Amniotic stem cell (primary cell): Measurements from ENCODE around the gene FMN2.
"Not testable (repeated sequence)": the region's sequence is repeated elsewhere in the genome, so short reads cannot be mapped to it uniquely, and the experiment has no call there.

Source experiments
- DNase-seq: peaks from one replicate; lab custom pipeline; 2025; lab: John Stamatoyannopoulos, UW

FMN2 gene

DNA sequence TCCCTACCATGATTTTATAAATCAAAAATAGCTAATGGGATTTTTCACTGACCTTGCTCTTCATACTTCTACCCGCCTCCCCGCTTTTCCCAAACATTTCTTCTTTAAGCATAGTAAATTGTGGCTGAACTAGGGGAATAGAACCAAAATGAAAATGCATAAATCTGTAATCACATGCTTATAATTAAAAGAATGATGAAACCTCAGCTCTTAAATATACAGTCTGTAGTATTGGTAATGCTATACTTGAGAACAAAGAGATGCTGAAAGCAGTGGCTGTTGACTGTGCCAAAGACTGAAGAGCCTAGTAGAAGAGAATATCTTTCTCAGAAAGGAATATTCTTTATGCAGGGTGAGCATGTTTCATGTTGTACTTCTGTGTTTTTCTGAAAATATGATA, 271.1 kb downstream of the FMN2 start:
- no peak for DNase-seq

DNA sequence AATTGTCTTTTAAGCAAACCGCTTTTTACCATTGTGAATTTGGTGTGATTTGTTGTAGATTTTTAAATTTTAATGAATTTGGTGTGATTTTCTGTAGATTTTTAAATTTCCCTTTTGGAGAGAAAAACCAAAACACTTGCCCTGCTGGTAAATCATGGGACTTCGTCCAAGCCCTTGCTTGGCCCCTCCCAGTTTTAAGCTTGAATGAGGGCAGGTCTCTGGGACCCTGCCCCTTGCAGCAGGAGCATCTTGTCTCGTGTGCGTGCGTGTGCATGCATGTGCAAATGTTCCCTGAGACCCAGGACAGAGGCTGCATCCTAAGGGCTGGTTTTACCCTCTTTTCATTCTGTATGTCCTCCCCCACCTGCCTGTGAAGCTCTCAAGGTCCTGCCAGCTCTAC, 271.6 kb downstream of the FMN2 start:
- DNase-seq = no peak

DNA sequence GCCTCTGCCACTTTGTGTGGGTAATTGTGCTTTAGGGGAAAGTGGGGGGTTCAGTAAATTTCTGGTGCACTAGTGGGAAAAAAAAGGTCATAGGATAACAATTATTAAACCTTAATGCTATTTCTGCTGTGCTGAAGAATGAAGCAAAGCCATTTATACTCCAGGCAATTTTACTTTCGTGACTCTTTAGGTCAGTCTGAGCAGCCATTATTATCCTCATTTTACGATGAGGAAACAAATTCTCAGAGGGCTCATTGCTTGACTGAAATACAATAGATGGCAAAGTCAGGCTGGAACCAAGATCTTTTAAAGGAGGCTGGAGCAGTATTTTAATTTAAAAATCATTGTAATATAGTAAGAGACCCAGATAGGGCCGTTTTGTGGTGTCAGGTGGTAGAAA, 272.2 kb downstream of the FMN2 start:
- DNase-seq = no peak

DNA sequence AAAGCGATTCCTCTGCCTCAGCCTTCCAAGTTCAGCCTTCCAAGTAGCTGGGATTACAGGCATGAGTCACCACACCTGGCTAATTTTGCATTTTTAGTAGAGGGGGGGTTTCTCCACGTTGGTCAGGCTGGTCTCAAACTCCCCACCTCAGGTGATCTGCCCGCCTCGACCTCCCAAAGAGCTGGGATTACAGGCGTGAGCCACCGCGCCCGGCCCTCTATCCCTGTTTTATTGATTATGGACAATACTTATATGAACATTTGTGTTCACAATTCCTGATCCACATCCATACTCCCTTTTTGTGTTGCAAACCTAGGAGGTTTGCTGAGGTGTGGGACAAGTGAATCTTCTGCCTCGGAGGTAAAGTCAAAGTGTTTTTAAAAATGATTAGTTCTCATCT, 275.0 kb downstream of the FMN2 start:
- no peak for DNase-seq

DNA sequence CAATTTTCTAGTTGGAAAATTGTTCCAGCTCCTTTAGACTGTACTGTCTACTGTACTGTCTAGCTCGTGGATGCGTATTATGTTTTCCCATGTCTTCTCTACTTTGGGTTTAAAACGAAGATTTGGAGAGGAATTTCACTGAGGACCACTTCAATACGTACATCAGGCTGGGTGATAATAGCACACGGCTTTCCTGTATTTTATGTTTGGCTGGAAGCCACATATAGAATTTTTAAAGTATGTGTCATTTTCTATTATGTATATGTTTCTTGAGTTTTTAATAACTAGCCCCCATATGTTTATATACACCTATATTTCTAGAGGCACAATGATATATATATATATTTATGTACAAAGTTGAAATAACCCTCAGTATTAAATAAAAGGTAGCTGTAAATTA, 293.9 kb downstream of the FMN2 start:
- no peak for DNase-seq

DNA sequence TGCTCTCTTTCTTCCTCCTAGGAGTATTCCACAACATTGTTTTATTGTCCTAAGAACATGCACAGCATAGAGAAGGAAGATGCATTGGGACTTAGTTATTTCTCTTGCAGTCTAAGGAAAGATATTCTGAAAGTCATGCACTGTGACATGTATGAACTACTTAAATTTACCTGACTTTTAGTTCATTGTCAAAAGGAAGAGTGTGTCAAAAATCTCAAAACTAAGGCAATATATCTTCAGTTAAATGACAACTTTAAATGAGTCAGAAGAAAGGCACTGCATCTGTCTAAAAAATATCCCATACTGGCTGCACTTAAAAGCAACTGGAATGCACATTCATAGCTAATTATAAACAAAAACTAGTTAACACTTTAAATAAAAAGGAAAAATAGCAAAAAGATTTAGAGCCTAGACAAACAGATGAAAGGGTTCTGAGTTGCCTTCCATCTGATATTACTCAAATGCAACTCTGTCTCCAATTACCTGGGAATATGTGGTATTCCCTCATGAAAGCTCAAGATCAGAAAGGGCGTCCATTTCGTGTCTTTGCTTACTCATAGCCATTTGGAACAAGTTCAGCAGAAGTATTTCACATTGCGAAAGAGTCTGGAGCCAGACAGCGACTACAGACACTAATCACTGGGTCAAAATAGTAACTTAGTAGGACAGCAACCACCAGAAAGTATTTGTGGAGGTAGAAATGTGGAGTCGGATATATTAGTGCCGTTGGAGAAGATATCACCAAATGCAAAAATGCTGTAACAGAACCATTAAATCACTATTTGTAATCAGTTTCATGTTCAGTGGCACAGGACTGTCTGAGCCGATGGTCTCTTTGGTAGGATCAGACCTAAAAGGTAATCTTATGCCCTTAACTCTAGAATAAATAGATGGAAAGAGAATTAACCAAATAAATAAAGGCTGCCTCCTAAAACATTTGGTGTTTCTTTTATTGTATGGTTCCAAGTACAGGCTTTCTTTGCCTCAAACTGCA, 294.6 kb downstream of the FMN2 start:
- DNase-seq = peak; percentile 53

DNA sequence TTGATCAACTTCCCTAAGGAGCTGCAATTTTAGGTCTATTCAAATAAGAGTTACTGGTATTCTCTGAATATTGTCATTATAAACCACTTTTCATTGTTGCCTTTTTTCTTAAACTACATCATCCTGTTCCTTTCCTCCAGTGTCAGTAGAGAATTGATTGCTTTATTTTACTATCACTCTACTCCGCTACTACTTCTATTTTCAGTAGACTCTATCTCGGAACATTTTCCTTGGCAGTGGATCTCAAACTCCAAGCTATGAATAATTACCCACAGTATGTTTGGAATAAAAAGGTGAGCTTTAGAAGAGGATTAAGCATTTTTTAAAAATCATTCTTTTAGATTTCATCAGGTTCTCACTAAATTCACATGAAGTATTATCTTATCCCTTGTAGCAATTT, 295.4 kb downstream of the FMN2 start:
- no peak for DNase-seq

DNA sequence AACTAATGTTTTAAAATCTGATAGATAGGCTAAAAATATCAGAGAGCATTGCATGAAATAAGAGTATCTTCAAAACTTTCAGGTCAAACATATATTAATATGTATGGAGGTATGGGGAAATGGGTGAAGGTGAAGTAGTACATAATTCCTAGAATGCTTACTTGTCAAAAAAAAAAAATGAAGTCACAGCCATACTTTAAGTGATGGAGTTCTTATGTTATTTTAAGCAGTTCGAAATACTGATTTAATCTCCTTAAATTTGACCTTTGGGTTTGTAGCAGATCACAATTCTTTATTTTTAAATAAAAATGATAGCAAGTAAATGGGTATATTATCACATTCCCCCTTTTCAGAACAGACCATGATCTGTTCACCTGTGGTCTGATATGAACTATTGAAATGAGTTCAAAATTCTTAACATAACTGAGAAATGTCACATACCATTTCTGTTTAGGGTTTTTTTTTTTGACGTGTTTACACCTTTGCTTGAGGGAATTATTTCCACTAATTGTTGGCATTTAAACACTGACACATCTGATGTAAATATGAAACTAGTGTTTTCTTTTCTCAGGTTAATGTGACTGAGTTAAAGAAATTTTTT, 300.1 kb downstream of the FMN2 start:
- no peak for DNase-seq

DNA sequence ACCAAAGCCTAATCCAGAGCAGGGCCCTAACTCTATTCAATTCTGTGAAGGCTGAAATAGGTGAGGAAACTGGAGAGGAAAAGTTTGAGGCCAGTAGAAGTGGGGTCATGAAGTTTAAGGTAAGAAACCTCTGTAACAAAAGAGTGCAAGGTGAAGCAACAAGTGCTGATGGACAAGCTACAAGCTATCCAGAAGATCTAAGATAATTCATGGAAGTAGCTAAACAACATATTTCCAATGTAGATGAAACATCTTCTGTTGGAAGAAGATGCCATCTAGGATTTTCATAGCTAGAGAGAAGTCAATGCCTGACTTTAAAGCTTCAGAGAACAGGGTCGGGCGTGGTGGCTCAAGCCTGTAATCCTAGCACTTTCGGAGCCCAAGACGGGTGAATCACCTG, 302.7 kb downstream of the FMN2 start:
- no peak for DNase-seq

DNA sequence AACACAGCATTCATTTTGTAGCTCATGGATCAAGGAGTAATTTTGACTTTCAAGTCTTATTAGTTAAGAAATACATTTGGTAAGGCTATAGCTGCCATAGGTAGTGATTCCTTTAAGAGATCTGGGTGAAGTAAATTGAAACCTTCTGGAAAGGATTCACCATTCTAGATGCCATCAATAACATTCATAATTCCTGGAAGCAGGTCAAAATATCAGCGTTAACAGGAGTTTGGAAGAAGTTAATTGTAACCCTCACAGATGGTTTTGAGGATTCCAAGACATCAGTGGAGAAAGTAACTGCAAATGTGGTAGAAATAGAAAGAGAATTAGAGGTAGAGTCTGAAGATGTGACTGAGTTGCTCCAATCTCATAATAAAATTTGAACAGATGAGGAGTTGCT, 303.7 kb downstream of the FMN2 start:
- DNase-seq = no peak

DNA sequence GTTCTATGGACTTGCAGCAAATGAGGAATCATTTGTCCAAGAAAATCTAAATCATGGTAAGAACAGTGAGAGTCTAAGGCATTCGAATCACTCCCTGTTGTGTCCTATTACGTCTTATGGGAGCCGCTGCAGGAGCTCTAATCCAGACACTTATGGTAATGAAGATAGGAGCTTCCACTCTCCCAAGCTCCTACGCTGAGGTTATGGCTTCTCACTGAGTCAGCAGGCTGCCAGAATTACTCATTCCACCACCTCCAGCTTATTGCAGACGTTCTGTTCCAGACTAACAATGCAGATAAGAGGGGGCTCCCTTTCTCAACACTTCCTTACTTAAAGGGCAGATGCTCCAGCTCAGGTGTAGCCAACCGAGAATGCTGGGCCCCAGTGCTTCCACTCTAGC, 307.7 kb downstream of the FMN2 start:
- DNase-seq = peak; percentile 62

DNA sequence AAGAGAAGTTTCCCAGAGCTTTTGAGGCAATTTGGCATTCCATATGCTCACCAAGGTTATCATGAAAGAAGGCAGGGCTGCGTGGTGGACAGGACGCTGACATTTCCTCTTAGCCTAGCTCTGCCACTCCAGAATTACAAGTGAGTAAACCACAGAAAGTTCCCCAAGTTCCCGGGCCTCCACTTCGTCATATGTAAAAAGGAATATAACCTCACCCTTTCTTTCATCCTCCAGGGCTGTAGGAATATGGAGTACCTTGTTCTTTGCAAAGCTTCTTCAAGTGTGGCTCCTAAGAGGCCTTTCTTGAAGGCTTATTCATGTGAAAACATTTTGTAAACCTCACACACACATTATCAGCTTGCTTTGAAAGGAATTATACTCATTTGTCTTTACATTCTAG, 310.0 kb downstream of the FMN2 start:
- no peak for DNase-seq

DNA sequence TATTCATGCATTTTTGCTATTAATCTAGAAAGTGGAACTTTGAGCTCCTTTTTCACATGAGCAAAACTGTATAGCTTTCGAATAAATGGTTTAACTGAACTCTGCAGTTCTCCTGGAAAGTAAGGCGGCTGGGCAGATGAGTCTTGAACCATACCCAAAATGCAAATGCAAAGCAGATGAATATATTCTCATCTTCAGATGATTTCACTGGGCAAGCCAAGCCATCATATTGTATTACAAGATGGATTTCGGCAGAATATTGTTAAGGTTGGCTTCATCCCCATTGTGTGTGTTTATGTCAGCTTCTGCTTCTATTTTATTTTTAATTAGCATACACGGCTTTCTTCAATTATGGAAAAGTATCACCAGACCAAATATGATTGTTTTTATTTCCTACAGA, 310.6 kb downstream of the FMN2 start:
- no peak for DNase-seq

DNA sequence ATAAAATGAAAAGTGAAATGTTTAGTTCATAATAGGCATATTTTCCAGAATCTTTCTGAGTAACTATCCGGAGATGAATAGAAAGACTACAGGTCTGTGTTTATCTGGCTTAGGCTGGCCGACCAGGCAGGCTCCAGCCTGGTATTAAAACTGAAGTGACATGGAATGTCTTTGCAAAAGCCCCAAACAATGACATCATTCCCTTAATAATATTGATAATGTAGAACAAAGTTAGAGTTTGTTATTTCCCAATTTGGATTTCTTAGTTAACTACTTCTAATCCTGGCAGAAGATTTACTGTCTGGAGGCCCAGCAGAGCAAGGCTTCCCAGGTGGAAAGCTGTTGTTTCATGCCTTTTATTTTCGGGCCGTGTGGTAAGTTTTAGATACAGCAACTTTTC, 312.6 kb downstream of the FMN2 start:
- DNase-seq = no peak

DNA sequence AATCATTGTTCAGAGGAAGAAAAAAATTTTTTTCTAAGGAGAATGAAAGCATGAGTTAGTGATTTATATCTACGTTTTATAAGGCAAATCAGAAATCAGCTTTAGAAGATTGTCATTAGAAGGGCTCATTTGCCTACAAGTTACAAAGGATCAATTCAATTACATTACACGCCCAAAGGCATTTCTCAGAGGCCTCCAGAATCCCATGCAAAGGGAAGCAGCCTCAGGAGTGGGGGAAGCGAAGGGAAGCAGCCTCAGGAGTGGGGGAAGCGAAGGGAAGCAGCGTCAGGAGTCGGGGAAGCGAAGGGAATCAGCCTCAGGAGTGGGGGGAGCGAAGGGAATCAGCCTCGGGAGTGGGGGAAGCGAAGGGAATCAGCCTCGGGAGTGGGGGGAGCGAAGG, 314.1 kb downstream of the FMN2 start:
- no peak for DNase-seq

DNA sequence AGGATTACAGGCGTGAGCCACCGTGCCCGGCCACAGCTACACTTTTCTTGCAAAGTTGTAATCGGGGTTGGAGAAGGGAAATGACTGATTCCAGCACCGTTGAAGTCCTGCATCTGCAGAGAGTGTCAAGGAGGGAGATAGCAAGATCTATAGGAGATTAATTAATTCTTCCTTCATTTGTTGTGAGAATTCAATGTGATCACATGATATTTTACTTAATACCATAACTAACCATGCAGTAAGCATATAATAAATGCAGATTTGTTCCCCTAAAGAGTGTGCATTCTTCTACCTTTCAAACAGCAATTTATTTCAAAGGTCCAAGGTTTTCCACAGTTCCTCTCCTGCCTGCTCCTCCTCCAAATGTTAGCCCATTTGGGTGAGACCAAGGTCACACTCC, 315.7 kb downstream of the FMN2 start:
- no peak for DNase-seq

DNA sequence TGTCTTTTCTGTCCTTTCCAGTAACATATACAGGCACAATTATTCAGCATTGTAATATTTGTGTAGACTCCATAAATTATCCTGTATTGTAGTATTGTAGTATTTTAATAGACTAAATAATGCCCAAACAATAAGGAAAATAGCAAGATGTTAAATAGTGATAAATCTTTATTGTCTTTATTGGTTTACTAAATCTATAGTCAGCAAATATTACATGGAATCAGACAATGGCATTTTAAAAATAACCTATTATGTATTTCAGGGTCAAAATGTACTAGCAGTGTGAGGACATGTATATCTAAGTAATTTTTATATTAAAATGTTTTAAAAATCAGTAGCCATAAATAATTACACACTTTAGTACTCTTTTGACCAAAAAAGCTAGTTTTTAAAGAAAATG, 317.9 kb downstream of the FMN2 start:
- DNase-seq = no peak

DNA sequence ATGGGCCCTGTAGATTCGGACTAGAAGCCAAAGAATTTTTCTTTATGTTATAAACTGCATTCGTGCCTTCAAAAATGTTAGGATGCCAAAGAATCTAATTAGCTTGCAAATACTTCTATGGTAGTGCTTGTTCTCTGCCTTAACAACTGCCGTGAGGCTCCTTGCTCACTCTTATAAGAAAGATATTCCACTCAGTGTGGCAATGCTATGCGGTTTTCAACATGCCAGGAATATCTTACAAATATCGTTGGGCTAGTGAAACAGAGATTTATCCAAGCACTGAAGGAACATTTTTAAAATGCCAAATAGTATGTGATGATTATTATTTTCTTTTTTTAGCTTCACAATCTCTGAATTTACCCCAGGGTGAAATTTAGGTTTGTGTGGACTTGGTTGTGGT, 322.0 kb downstream of the FMN2 start:
- no peak for DNase-seq

DNA sequence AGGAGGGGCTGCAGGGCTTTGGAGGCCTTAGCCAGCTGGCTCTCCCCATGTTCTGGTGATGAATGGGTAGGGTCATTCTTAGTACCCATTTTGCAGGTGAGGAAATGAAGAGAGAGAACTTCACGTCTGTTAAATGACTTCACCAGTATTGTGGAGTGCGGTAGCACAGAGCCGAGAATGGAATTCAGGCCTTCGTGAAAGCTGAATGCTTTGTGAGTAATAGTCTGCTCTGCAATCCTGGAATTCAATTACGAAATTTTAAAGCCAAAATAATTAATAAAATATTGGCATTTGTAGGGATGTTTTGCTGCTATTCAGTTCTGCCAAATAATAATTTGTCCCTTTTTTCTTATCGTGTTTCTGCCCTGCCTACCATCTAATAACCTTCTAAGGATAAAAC, 322.6 kb downstream of the FMN2 start:
- no peak for DNase-seq

DNA sequence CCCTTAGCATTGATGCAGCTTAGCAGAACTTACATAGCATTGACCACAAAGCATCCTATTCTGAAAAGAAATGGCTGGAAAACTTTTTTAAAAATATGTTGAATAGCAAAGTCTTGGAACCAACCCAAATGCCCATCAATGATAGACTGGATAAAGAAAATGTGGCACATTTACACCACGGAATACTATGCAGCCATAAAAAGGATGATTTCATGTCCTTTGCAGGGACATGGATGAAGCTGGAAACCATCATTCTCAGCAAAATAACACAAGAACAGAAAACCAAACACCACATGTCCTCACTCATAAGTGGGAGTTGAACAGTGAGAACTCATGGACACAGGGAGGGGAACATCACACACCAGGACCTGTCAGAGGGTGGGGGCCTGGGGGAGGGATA, 323.3 kb downstream of the FMN2 start:
- not testable (repeated sequence) for DNase-seq

DNA sequence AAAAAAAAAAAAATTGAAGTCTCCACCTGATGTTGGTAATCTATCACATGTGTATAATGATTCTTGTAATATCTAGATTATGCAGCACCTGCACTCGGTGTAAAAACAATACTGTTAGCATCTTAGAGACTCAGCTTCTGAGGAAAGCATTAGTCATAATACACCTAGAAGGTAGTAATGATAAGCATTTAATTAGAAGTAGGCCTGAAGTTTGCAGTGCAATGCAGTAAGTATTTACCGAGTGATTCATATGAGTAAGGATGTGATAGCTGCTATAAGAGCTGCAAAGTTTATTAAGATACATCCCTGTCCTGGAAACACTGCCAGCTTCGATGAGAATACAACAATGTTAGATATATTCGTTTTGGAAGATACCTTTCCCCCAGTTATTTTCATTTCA, 323.8 kb downstream of the FMN2 start:
- DNase-seq = no peak

DNA sequence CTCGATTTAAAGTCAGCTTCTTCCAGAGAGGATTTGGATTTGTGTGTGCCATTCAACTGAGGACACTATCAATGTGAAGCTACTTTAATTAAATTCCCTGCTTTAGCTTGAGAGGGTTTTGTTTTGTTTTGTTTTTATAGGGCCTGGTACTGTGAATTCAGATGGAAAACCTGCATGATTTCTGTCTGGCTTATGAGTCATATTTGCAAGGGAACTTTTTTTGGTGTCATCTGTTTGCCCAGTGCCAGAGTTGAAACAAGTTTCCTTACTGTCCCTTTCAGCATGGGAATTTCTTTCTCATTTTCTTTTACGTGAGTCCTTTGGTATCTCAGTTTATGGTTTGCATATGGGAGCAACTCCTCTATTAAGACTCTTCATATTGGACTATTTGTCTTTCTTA, 325.6 kb downstream of the FMN2 start:
- no peak for DNase-seq

DNA sequence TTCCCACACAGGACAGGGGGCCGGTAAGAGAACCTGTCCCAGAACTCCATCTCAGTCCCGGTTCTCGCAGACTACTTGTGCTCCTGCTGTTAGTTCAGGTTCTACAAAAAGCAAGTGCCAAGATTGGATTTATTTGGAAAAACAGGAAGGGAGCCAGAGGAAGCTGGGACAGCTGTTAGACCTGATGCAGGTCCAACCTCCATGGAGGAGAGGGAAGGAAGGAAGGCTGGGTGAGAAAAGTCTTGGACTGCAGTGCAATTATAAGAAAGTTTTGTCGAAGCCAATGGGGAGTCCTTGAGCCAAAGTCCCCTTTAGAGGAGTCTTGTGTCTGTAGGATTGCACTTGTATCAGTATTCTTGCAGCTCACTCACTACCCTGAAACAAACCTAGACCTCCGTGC, 329.1 kb downstream of the FMN2 start:
- DNase-seq = no peak
